Measurements from ENCODE around the gene ZIC2.

- no peak for TF ChIP-seq EZH2 (IDR thresholded peaks at IDR 0.05; ENCODE audit: insufficient read depth, poor library complexity, severe bottlenecking)
- TF ChIP-seq EZH2phosphoT487 (IDR thresholded peaks at IDR 0.05; ENCODE audit: insufficient read depth, low read depth) = no peak
These were observed 28.3 kb upstream of the ZIC2 start for GRCh38 chr13:99953138-99953755.
